ACHN (cell line): ENCODE results near the gene BZW2.
A peak's percentile ranks its signal among the peaks of the same experiment; 100 is the strongest.

Source experiments
- DNase-seq: peaks from one replicate; pipeline ENCODE4 v3.0.0-alpha.2; 2015
- in situ Hi-C: cut with HindIII; loops from 2 replicates; pipeline ENCODE4 v1.10.0; 2017; ENCODE audit warnings: low sequenced_read_pairs, low pct_ligation_motif_present, low pct_unique_long_range_greater_than_20kb

Gene BZW2

DNA sequence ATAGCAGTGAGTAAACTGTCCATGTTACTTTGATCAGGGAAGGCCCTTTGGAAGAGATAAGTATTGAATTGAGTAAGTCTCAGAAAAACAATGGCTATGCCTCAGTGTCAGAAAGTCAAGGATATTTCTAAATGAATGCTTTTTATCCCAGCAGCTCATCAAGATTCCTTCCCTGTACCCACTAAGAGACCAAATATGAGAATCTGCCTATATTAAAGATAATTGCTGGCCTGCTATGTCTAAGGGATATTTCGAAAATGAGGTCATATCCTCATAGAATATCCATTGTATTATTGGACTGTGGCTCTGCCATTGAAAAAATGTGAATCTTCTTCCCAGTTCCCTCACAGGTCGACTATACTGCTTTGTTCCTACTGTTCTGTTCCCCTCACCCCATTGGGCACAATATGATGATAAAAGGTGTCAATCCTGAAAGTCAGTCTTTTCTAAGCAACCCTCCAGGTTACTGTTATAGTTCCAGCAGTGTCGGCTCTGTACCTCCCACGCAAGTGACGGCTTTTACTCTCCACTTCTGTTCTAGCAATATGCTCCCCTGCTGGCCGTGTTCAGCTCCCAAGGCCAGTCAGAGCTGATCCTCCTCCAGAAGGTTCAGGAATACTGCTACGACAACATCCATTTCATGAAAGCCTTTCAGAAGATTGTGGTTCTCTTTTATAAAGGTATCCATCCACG, 51.7 kb downstream of the BZW2 start:
- no peak for DNase-seq
- in situ Hi-C loops = no loop called here

DNA sequence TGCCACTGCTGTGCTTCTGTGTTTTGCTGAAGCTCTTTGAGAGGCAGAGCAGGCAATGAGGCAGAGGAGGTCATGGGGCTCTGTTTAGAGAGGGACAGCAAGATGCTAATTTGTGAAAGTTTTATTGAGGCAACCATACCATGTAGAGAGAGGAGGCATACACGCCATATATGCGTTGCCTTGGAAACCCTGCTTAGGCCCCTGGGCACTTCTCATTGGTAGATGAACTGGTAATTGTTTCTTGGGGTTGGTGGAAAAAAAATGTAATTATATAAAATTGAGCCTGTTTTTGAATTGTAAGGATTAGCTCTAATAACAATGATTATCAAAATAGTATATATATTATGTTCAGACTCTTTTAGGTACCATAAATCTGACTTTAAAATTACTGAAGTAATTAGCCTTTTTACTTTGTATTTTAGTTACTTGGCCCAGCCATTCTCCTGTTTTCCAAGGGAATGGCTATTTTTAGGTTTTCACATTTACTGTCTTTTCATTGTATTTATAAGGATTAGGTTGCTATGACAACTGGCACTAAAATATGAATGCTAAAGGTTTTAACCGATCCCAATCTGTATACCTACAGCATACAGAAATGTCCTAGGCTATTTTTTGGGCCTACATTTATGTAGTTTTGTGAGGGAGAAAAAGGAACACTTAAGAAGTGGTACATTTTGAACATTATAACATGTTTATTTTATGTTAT, 52.4 kb downstream of the BZW2 start:
- DNase-seq = no peak
- in situ Hi-C loops = no loop called here

DNA sequence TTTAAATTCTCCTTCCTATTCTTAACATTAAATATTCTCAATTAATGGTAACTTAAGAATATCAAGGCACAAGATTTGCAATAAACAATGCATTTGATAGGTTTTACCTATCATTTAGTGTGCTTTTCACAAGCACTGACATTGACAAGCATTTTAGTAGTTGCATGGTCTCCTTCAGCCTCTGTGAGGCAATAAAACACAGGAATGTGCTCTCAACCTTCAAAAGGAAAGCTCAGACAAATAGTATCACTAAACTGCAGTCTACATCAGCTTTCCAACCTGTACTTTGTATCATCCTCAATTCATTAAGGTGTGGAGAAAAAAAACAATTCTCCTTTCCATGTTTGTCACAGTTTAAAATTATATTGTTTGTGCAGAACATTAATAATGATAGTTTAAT, 56.5 kb downstream of the BZW2 start:
- in situ Hi-C loops = no loop called here
- DNase-seq = no peak

DNA sequence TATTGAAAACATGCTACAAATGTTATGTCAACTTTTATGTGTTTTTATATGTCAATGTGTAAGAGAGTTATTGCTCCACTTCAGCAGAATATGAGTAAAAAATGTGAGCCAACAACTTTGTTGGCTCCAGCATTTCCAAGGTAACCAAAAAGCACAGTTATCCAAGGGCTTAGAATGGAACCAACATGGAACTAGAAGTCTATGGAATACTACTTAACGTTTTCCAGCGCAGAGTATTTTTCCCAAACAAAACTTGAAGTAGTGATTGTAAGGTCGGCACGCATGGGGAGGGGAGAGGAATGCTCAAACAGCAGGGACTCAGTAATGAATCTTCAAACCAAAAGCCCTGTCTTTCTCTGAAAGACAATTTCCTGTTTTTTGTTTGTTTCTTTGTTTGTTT, 62.5 kb downstream of the BZW2 start:
- in situ Hi-C loops = no loop called here

DNA sequence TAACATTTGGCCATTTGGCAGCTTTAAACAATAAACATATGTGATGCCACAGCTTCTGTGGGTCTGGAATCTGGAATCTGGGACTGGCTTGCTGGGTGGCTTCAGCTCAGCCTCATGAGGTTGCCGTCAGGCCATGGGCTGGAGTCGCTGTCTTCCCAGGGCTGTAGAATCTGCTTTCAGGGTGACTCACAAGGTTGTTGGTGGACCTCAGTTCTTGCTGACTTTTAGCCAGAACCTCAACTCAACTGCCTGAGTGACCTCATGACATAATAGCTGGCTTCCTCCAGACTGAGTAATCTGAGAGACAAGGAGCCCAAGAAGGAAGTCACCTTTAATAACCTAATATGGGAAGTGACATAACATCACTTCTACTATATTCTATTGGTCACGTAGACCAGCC, 63.0 kb downstream of the BZW2 start:
- in situ Hi-C loops = no loop called here
- DNase-seq = peak; percentile 98

More for the DNA sequence above, 62.5 kb downstream of the BZW2 start:
- peak; percentile 25 for DNase-seq

DNA sequence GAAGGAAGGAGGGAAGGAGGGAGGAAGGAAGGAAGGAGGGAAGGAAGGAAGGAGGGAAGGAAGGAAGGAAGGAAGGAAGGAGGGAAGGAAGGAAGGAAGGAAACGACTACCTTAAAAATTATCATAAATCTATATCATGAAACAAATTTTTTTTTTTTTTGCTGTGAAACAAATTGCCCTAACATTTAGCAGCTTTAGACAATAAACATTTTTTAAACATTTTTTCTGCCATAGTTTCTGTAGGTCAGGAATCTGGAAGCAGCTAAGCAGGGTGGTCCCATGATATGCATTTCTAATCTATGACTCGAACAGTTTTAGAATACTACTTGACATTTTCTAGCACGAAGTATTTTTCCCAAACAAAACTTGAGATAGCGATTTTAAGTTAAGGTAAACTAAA, 64.7 kb downstream of the BZW2 start:
- in situ Hi-C loops = no loop called here
- DNase-seq = no peak

DNA sequence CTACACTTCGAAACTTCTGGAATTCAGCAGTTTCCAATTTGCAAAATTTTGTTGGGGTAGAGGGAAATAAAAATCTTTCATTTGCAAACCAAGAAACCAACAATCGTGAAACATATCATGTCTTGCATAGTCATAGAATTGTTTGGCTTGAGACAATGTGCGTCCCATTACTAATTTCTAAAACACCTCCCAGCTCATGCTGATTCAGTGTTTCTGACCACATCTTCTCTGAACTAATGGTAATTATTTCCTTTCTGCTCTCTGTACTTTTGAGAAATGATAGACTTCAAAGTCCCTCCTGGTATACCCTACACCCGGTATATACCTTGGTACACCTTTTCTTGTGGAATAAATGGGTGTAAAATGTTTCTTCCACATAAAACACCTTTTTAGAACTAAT, 65.7 kb downstream of the BZW2 start:
- peak; percentile 31 for DNase-seq
- in situ Hi-C loops = no loop called here

DNA sequence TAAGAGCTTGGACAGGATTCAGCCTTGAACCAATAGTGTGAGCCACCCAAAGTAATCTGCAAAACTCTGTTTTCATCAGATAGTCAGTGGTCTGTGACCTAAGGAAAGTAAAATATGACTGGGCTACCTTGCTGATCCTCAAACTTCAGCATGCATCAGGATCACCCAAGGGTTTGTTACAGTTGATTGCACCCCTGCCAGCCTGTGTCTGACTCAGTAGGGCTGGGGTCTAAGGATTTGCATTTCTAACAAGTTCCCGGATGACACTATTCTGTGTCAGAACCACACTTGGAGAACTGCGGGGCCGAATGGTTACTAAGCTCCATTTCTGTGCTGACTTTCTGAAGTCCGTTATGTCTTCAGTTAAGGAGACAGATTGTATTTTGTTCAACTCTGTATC, 66.9 kb downstream of the BZW2 start:
- in situ Hi-C loops = no loop called here
- peak; percentile 96 for DNase-seq

DNA sequence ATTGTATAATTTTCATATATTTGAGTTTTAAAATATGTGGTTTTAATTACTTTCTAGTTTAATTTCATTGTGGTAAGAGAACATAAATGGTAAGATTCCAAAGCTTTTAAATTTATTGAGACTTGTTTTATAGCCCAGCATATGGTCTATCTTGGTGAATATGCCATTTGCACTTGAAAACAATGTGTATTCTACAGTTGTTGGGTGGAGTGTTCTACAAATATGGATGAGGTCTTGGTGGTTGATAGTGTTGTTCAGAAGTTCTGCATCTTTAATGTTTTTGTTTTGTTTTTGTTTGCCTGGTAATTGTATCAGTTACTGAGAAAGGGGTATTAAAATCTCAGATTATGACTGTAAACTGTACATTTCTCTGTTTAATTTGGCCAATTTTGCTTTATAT, 69.9 kb downstream of the BZW2 start:
- DNase-seq = no peak
- in situ Hi-C loops = no loop called here

DNA sequence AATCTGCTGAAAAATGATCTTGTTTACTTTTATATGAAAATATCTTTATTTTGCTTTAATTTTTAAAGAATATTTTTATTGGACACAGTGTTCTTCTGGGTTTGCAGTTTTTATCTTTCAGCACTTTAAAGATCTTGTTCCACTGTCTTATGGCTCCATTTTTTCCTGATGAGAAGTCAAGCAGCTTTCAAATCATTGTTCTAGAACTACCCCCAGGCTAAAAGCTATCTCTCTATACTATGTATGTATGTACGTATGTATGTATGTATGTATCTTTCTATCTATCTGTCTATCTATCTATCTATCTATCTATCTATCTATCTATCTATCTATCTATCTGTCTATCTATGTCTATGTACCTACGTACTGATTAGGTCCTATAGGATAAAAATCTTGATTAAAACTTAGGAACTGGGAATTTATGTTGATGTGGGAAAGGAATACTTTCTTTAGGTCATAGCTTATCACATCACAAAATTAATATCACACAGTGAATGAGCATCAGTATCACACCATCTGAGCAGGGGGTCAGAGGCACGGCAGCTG, 72.2 kb downstream of the BZW2 start:
- in situ Hi-C loops = no loop called here
- no peak for DNase-seq

DNA sequence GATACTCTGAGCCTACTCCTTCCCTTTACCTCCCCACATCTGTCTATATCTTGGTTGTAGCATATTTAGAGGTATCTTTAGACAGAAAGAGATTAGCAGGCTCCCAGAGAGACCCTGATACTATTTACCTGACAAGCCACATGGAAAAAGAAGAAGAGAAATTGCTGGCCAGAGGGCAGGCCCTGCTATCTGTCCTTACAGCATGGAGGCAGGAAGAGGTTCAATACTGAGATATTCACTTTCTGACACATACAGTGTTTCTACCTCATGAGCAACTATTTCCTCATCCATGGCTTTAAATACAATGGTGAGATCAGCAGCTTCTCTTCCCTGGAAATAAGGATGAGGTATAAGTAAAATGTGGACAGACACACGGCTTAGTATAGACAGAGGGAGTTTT, 73.7 kb downstream of the BZW2 start:
- in situ Hi-C loops = no loop called here
- no peak for DNase-seq

DNA sequence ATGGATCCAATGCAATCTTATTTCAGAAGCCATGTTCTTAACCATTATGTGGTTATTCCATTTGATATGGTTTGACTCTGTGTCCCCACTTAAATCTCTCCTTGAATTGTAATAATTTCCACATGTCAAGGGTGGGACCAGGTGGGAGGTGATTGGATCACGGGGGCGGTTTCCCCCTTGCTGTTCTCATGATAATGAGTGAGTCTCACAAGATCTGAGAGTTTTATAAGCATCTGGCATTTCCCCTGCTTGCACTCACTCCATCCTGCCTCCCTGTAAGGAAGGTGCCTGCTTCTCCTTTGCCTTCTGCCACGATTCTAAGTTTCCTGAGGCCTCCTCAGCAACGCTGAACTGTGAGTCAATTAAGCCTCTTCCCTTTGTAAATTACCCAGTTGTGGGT, 75.6 kb downstream of the BZW2 start:
- no peak for DNase-seq

DNA sequence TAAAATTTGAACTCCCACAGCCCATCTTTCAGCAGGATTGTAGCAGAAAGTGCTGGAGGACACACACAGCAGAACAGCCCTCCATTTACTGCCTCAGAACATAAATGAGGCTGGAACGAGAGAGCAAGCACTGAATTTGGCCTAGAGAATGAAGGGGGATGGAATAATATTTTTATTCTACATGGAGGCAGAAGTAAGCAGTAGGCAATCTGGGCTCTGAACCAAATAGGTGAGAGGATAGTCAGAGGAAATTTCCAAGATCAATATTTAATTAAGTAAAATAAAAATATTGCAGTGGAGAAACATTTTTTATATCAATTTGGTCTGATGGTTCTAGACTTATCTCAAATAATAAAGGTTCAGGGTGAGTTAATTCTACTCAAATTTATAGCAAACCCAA, 78.4 kb downstream of the BZW2 start:
- no peak for DNase-seq
- in situ Hi-C loops = no loop called here

More for the DNA sequence above, 75.6 kb downstream of the BZW2 start:
- in situ Hi-C loops = no loop called here

DNA sequence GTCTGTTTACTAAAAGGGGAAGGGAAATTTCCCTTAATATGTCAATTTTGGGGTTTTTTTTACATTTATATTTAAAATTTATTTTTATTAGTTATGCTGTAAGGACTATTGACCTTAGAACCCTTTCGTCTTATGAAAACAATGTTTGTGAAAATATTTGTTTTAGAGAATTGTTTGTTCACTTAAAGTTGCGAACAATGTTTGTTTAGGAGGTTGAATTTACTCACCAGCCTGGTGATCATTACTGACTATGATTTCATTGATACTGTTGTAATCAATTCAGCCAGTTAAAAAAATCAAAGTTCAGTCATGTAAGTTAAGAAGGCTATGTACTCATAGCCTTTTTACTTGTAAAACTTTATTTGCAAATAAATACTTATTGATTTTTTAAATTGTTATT, 80.2 kb downstream of the BZW2 start:
- no peak for DNase-seq
- in situ Hi-C loops = no loop called here

DNA sequence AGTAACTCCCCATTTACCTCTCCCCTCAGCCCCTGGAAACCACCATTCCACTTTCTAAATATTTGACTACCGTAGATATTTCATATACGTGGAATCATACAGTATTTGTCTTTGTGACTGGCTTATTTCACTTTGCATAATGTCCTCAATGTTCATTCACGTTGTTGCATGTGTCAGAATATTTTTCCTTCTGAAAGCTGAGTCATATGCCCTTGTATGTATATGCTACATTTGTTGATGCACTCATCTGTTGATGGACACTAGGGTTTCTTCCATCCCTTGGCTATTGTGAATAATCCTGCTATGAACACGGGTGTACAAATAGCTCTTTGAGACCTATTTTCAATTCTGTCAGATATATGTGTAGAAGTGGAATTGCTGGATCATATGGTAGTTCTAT, 81.8 kb downstream of the BZW2 start:
- in situ Hi-C loops = no loop called here
- no peak for DNase-seq

DNA sequence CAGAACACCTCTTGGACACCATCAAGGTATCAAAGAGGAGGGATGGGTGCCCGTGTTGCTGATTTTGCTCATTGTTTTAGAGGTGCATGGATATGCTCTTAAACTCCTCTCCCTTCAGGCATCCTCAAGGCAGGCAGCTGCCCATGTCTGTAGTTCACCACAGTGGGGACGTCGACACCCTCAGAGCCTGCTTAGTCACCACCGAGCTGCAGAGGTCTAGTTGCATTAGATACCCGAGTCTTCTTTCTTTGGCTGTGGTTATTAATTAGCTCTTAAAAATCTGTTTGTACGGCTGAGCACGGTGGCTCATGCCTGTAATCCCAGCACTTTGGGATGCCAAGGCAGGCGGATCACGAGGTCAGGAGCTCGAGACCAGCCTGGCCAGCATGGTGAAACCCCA, 82.8 kb downstream of the BZW2 start:
- in situ Hi-C loops = no loop called here
- no peak for DNase-seq

DNA sequence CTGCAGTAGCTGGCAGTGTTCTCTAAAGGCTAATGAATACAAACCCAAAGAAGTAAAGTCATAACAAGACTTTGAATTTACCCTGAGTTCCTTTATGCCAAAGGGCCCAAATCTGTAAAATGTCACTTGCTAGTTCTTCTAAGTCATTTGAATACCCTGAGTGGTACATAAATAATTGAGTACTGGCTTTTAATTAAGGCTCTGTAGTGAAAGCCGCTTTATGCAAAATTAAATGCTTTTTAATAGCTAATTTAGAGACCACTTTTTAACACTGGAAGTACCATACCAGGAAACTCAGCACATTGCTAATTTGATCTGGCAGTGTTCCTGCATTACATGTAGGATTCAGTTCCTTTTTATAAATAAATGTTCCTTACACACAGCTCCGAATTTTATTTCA, 83.6 kb downstream of the BZW2 start:
- DNase-seq = no peak
- in situ Hi-C loops = no loop called here

DNA sequence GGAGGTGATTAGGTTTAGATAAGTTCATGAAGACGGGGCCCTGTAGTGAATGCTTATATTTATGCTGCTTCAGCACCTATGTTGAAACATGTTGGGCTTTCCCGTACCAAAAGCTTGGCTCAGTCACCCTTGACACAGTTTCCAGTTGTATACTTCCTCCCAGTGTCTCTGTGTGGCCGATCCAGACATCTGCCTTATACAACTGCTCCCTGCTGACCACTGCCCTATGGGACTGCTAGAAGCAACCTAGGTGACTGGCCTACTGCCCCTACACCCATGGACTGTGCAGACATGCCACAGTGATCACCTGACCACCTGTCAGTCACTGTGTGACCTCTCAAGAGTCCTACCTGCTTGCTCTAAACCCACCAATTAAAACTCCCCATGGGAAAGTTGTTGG, 85.0 kb downstream of the BZW2 start:
- in situ Hi-C loops = no loop called here
- DNase-seq = no peak

DNA sequence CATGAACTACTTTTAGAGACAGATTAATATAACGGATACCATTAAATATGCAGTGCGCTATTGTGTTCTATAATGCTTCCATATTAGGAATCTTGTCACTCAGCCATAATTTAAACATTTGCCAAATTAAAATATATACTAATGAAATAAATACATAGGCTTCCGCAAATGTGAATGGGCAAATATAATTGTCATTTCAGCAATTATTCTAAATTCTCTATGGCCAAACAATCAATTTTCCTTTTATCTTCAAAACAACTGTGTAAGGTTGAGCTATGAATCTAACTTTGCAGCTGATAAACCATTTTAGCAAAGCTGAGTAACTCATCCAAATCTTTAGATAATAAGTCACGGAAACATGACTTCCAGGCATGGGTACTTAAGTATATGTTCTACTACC, 86.8 kb downstream of the BZW2 start:
- DNase-seq = no peak
- in situ Hi-C loops = no loop called here

DNA sequence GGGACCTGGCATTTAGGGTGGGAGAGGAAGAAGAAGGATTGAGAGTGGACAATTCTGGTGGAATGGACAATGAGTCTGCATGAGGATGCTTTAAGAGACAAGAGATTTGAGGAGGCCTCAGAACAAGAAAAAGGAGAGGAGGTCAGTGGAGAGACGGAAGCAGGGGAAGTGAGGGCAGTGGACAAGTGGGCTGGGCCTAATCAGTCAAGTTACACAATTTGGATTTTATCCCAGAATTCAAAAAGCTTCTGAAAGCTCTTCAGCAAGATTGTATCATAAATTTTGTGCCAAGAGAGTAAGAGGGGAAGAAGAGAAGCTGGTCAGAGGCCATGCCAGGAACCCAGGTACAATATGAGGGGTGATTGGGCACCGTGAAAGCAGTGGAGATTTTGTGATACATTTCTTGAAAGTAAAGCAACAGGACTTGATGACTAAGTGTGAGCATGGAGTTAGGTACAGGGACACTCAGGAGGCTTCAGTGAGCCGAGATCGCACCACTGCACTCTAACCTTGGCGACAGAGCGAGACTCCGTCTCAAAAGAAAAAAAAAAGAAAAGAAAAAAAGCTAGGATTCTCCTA, 88.3 kb downstream of the BZW2 start:
- no peak for DNase-seq
- in situ Hi-C loops = no loop called here
